NK-92 treated with Interleukin-12 subunit alpha and Interleukin-12 subunit beta, amount 100 ng/mL, for 24 hours (cell line): Measurements from ENCODE around the gene KRTAP10-10.
"Not testable (repeated sequence)": the region's sequence is repeated elsewhere in the genome, so short reads cannot be mapped to it uniquely, and the experiment has no call there.

Experiments
- DNase-seq: peaks from one replicate; lab custom pipeline; 2025; lab: John Stamatoyannopoulos, UW

Gene KRTAP10-10

DNA sequence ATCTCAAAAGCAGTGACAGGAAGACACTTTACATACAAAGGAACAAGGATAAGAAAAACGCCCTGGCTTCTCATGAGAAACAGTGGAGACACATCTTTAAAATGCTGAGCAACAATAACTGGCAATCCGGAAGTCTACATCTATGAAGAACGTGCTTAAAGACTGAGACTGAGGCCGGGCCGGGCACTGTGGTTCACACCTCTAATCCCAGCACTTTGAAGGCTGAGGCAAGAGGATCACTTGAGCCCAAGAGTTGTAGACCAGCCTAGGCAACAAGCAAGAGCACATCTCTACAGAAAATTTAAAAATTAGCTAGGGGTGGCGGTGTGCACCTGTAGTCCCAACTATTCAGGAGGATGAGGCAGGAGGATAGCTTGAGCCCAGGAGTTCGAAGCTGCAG is 46.9 kb downstream of the KRTAP10-10 start:
- no peak for DNase-seq

DNA sequence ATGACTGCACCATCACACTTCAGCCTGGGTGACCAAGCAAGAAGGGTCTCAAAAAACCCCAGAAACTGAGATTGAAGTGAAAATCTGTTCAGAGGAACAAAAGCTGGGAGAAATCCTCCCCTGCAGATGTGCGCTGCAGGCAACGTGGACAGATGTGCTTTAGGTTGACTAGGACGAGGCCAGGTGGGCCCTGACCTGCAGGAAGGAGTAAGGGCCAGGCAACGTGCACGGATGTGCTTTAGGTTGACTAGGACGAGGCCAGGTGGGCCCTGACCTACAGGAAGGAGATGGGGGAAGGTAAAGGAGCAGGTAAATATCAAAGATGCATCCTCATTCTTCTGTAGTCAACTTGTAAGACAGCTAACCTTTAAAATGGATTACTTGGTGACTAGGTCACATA is 47.3 kb downstream of the KRTAP10-10 start:
- DNase-seq = no peak

DNA sequence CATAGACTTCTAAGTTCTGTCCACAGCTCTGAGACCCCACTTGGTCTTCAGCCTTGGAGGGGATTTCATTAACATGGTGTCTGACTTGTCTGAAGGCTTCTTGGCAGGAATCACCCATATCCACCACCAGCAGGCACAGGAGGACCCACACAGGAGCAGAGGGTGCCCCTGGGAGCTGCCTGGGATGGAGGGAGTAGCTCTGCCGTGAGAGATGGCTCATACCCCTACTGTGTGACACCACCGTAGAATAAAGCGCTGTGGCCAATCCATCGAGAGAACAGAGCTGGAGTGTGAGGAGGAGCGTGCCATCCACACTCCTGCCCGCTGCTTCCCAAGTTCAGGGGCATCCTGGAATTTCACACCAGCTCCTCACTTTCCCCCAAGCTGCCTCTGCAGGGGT is 47.9 kb downstream of the KRTAP10-10 start:
- DNase-seq = not testable (repeated sequence)

DNA sequence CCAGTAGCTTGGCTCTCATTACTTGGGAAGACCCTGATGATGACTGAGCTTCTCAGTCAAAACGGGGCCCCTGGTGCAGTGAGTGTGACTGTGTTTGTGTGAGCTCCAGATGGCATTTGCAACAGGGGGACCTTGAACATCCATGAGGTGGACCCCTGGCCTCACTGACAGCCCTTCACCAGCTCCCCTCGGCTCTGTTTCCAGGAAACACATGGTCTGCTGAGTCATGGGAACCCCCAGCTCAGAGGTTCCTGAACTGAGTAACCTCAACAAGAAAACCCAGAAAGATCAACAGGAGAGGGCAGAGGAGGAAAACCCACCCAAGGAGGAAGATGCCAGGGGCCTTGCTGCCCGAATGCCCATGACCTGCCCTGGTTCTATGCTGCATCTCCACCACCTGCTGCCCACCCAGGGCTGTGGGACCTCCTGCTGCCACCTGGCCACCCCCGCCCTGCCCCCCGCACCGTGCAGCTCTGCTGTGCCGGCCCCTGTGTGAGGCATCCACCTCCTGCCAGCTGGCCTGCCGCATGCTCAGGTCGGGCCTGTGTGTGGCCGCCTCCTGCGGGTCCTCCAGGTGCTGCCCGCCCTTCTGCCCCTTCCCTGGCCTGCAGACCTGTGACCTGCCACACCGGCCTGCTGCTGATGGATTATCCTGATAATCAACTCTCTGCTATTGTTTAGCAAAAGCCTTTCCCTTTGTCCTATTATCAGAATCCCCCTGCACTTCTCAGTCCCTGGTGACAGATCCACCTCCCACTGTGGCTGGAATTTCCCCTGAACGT is 49.0 kb downstream of the KRTAP10-10 start:
- DNase-seq = no peak

DNA sequence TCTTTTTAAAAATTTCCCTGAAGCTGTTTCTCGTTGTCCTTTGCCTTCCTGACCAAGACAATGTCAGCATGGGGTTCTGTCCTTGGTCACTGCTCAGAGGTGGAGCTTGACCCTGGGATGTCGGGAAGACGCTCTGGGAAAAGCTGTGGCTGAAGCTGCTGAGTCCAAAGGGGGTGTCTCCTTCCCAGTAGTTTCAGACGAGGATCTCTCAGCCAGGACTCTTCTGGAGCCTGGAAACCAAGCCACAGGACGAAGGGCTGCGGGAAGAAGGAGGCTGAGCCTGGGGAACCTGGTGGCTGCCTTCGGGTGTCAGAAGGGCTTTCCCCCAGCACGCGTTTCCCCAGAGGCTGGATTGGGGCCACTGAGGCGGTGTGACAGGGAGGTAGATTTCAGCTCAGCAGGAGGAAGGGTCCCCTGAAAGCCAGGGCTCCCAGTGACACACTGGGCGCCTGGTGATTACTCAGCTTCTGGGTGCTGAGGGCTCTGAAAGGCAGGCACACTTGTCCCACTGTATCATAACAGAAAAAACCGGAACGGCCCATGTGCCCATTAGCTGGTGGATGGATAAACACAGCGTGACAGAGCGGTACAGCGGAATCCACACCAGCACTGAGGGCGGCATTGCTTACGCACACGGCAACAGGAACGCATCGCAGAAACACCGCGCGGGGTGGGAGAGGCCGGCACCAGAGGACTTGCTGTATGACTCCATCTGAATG is 49.8 kb downstream of the KRTAP10-10 start:
- DNase-seq = no peak

DNA sequence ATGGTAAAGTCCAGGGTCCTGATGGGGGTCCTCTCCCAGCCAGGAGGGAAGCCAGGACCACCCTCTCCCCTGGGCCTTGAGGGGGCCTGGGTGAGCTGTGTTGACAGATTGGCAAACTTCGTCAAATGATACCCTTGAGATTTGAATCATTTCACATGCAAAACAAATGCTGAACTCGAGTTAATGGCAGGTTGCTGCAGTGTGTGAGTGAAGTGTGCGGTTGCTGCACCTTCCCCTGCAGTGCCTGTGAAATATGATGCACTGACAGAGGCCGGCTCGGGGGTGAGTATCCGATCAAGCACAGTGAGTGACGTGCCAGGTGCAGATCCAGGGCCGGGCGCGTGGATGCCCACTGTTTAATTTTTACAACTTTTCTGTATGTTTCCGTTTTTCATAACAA is 50.5 kb downstream of the KRTAP10-10 start:
- DNase-seq = no peak
